ENCODE measurements around the gene SP6.

The SP6 gene

DNA sequence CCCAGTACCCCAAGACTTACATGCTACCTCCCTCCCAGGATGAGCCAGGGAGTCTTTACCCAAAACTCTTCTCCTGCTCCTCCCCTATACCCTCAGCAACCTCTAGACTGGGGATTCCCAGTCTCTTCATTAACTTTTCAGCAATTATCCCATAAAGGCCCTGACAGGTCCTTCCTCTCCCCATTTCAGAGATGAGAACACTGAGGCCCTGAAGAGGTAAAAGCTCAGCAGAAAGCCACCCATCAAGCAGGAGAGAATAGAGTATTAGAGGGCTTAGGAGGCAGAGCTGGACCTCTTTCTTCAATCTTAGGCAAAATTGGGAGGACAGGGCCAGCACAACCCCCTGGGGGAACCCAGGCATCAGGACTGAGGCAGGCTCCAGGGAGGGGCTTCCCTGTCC is 5.9 kb upstream of the SP6 start:
- DNase-seq (ENCODE audit: low read depth, low spot score) = no peak

DNA sequence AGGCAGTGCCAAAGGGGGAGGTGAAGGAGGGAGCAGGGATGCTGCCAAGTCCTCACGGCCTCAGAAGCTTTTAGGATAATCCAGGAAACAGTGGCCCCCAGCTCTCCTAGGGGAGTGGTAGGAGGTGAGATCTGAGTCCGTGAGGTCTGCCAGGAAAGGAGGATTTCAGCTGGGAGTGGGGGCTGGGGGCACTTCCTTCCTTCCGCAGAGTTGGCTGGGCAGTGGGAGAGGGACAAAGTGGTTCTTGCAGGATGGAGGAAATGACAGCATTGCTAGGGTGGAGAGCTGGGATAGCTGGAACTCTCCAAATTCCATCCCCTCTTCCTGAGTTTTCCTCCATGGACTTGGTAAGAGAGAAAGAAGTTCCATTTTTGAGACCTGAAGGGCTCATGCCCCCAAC is 4.8 kb upstream of the SP6 start:
- no peak for DNase-seq (ENCODE audit: low read depth, low spot score)

DNA sequence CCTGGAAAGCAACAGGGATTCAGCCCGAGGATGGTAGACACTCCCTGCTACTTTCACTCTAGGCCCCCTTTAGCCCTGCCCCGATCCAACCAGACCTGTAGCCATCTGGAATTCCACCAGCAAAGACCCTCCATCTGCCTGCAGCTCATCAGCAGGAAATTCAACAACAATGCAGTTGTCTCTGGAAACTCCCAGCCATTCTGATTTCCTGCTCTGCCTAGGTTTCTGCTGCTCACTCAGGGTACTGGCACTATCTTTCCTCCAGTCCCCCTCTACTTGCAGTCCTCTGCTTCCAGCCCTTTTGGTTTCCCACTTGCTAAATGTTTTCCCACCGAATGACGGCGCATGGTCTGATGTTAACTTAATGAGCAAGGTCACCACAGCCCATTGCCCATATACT is 2.7 kb upstream of the SP6 start:
- no peak for DNase-seq (ENCODE audit: low read depth, low spot score)

GRCh38 chr17:47852113-47852949 is 1.4 kb upstream of the SP6 start:
- DNase-seq (ENCODE audit: low read depth, low spot score) = no peak

GRCh38 chr17:47851764-47852112 is 775 bp upstream of the SP6 start:
- DNase-seq (ENCODE audit: low read depth, low spot score) = no peak

DNA sequence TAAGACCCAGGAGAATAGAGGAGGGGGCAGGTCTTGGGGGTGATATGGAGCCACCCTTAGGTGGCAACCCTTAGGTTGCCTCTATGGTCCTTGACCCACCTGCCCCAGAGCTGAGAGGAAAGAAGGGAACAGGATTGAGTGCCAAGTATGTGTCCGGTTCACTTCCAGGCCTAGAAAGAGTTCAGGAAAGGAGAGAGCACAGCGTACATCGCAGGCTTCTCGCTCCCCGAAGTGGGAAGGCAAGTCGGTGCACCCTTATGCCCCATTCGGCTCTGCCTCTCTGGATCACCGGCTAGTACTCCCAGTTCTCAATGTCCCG is 631 bp downstream of the SP6 start:
- DNase-seq (ENCODE audit: low read depth, low spot score) = no peak

- DNase-seq (ENCODE audit: low read depth, low spot score) = no peak
Observed at GRCh38 chr17:47848198-47848513, 2.8 kb downstream of the SP6 start.

- no peak for DNase-seq (ENCODE audit: low read depth, low spot score)
Observed at GRCh38 chr17:47847341-47848197, 3.4 kb downstream of the SP6 start.

DNA sequence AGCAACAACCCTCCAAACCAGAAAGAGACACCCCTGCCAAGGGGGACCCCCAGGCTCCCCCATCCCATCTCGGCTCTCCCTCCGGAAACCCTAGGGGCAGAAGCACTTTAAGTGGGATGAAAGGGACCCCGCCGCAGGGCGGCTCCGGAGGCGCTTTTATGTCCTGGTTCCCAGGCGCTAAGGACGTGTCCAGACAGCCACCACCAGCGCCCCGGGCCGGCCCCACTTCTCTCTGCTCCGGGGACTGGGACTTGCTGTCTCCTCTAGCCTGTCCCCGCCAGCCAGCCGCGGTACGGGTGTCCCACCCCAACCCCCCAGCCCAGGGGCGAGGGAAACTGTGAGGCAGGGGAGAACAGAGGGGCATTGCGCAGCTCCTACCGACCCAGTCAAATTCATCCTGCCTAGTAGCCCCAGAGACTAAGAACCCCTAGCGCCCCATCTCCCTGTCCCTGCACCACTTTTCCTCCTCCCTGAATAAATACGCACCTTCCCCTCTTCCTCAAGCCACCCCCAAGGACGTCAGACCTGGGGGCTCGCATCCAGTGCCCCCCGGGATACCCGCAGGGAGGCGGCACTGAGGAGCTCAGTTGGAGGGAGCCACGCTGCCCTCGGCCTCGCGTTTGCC is 4.1 kb downstream of the SP6 start:
- DNase-seq (ENCODE audit: low read depth, low spot score) = no peak

- DNase-seq (ENCODE audit: low read depth, low spot score) = no peak
Observed at GRCh38 chr17:47845716-47846075, 5.3 kb downstream of the SP6 start.

DNA sequence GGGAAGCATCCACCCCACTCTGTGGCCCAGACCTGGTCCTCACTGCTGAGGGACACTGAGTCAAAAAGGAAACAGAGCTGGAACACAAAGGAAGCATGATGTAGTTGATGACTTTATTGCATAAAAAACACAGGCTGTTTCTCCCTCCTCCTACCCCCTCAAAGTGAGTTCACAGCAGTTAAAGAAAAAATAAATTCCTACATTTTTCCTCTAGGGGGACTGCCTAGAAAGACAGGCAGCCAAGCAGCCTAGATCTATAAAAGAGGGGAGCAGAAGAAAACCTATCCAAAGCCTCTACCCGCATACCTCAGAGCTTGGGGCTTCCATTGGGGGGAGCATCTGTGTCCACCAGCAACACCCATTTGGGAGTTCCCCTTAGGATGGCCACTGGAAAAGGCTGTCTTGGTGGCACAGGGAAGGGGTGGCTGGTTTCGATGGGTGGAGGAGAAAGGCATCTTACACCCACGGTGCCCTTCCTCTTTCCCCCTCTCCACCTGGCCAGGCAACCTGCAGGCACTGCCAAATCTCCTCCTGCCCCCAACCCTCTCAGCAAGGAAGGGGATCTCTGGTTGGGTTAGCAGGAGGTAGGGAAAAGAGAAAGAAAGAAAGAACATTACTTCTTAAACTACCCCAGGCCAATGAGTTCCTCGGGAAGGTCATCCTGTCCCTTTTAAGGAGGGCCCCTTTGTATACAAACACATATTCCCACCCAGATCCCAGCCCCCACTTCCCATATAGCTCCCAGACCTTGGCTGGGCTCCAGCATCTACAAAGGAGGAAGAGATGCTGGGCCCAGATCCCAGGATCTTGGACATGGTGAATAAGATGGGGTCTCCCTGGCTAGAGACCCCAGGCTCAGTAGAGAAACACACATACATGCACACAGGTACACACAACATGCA is 5.9 kb downstream of the SP6 start:
- DNase-seq (ENCODE audit: low read depth, low spot score) = no peak

- no peak for DNase-seq (ENCODE audit: low read depth, low spot score)
Observed at GRCh38 chr17:47844227-47844626, 6.7 kb downstream of the SP6 start.

- no peak for DNase-seq (ENCODE audit: low read depth, low spot score)
Observed at GRCh38 chr17:47843391-47843730, 7.6 kb downstream of the SP6 start.

DNA sequence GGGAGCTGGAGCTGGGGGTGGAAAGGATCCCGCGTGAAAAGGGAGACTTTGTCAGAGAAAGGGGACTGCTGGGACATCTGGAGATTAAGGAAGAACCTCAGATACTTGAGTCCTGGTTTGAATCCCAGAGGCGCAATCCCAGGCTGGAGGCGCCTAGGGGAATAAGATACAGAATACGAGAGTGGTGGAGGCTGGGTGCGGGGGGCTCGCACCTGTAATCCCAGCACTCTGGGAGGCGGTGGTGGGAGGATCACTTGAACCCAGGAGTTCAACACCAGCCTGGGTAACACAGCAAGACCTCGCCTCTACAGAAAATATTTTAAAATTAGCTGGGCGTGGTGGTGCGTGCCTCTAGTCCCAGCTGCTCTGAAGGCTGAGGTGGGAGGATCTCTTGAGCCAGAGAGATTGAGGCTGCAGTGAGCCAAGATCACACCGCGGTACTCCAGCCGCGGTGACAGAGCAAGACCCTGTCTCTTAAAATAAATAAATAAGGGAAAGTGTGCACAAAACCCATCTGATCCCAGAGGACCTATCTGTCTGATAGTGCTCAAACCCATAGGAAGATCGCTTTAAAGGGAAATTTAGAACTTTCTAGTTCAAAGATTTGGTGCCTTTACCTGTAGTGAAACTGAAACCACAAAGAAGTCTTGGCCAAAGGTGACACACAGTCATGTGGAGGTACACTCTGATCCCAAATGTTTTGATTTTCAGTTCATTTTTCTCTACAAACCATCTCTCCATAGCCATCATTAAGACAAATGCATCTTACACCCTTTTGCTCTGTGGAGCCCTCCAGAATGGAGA is 9.3 kb downstream of the SP6 start:
- no peak for DNase-seq (ENCODE audit: low read depth, low spot score)

- DNase-seq (ENCODE audit: low read depth, low spot score) = no peak
Observed at GRCh38 chr17:47840742-47841487, 10.0 kb downstream of the SP6 start, which contains the start of gene SCRN2. TSS of gene SCRN2 (minus strand) at chr17:47841273. CDS start at chr17:47840843, 430 bp downstream.

DNA sequence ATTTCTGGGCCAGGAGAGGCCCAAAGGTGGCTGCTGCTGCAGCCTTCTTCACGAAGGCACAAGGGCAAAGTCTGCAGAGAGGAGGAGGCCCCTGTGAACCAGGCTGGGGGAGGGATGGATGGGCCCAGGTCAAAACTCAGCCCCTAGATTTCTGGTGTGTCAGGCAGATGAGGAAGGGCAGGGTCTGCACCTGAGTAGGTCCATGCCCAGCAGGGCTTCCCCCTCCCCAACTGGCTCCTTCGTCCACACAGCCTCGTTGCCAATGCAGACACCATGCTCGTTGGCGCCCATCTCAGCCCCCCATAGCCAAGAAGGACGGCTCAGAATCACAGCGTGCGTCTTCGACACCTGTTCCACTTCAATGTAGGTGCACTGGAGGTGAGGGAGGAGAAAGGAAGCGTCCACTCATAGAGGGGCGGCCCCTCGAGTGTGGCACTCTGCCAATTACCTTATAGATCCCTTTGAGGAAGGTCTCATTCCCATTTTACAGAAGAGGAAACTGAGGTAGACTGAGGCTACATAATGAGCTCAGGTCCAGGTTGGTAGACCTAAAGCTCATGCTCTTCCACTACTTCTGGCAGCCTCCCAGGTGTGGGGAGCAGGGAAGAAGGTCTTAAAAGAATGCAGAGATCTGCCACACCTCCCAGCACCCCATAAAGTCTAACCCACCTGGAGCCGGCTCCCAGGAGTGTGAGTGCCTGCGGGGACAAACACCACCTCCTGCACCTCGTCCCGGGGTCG is 10.8 kb downstream of the SP6 start:
- no peak for DNase-seq (ENCODE audit: low read depth, low spot score)

DNA sequence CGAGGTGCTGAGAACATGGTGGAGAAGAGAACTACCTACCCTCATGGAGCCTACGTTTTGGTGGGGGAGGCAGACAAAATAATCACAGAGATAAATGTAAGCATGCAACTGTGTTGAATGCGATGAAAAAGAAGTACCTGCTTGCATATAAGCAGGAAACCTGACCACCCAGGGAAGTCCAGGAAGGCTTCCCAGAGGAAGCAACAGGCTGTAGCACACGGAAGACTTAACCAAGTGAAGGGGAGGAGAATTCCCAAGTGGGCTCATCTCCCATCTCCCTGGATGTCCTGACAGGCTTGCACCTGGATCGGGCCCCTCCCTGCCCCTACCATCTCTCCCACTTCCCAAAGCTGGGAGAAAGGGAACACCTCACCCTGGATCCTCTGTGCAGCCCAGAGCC is 11.9 kb downstream of the SP6 start:
- no peak for DNase-seq (ENCODE audit: low read depth, low spot score)

DNA sequence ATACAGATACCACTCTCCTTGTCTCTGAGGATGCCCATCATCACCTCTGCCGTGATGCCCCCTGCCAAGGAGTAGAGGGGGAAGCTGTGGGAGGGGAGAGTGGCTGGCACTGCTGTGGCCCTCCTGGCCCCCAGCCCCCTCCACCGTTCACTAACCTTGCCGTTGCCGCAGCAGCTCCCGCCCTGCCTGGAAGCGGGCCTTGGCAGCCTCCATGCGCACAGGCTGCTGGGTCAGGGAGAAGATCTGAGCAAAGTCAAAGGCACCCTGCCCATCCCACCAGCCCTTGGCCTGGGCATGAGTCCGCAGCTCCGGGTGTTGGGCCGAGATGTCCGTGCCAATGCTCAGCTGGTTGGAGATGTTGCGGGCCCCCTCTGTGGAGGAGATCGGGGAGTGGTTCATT is 12.3 kb downstream of the SP6 start:
- DNase-seq (ENCODE audit: low read depth, low spot score) = no peak

DNA sequence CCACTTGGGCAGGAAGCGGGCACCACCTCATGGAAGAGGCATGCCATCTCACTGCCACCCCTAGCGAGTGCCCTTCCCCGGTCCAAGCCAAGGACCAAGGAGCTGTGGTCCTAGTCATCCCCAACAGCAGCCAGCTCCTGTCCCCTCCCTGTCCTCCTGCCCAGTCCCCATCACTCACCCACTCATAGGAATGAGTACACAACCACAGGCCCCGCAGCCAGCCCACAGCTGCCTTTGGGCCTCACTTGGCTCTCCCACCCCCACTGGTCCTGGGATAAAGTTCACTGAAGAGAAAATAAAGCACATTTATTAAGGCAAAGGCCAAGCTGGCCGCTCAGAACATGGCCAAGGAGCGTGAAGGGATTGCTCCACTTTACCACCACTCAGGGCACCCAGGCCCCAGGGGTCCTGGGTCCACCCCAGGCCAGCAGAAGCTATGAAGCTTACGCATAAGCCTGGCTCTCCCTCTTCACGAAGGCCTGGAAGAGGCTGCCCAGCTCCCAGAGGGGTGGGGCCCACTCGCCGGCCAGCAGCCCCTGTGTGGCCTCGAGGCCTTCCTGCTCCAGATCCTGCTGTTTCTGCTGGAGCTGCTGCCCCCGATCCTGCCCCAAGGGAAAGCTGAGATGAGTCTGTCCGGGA is 13.4 kb downstream of the SP6 start:
- no peak for DNase-seq (ENCODE audit: low read depth, low spot score)

All from iPS DF 19.7 (cell line).